Muscle layer of duodenum (tissue), 2 donors: Measurements from ENCODE around the gene EMID1.
A peak's percentile ranks its signal among the peaks of the same experiment; 100 is the strongest.

Source experiments
- H3K27ac ChIP-seq: one replicate; pipeline ENCODE4 v1.7.0; 2013; ENCODE audit warnings: mild to moderate bottlenecking, low read length
- H3K27me3 ChIP-seq: one replicate; pipeline ENCODE4 v1.7.0; 2013; ENCODE audit warnings: low read depth, mild to moderate bottlenecking, control low read depth, low read length
- H3K36me3 ChIP-seq, 2 donors: one replicate each; pipeline ENCODE4 v1.7.0; 2013; ENCODE audit warnings: low read length in 2 of 2, control low read depth in 1 of 2, mild to moderate bottlenecking in 1 of 2; ENCODE audit not compliant: insufficient read depth in 2 of 2, control insufficient read depth in 1 of 2
- H3K4me1 ChIP-seq, 2 donors: one replicate each; pipeline ENCODE4 v1.7.0; 2013; ENCODE audit warnings: low read length in 2 of 2, mild to moderate bottlenecking in 2 of 2, control low read depth in 1 of 2, moderate library complexity in 1 of 2; ENCODE audit not compliant: insufficient read depth in 2 of 2, control insufficient read depth in 1 of 2
- H3K4me3 ChIP-seq, 2 donors: one replicate each; pipeline ENCODE4 v1.7.0; 2013; ENCODE audit warnings: low read length in 2 of 2, low read depth in 1 of 2, mild to moderate bottlenecking in 1 of 2
- H3K9me3 ChIP-seq, 2 donors: one replicate each; pipeline ENCODE4 v1.7.0; 2013; ENCODE audit warnings: low read length in 2 of 2, control low read depth in 1 of 2, mild to moderate bottlenecking in 1 of 2; ENCODE audit not compliant: control insufficient read depth in 1 of 2
- donor health status: healthy.

EMID1 gene

GRCh38 chr22:29298641-29299040, 92.9 kb downstream of the EMID1 start:
- peaks cover 0 to 8% of the 10 kb centered on the region in 2 donors for H3K4me1 ChIP-seq
- no peak overlapping the region for H3K27ac ChIP-seq
- H3K9me3 ChIP-seq = no peaks in the 10 kb centered on the region
- H3K36me3 ChIP-seq = peaks cover 56 to 68% of the 10 kb centered on the region in 2 donors
- no peak overlapping the region for H3K4me3 ChIP-seq
- H3K27me3 ChIP-seq = no peaks in the 10 kb centered on the region

- no peaks in the 10 kb centered on the region for H3K9me3 ChIP-seq
- no peak overlapping the region for H3K4me3 ChIP-seq
- no peaks in the 10 kb centered on the region for H3K27me3 ChIP-seq
- H3K36me3 ChIP-seq = peaks cover 56 to 62% of the 10 kb centered on the region in 2 donors
- peaks cover 0 to 8% of the 10 kb centered on the region in 2 donors for H3K4me1 ChIP-seq
- H3K27ac ChIP-seq = no peak overlapping the region
Observed at GRCh38 chr22:29299136-29299900, 93.6 kb downstream of the EMID1 start.

- no peak overlapping the region for H3K4me3 ChIP-seq
- H3K9me3 ChIP-seq = no peaks in the 10 kb centered on the region
- H3K36me3 ChIP-seq = peaks cover 49 to 52% of the 10 kb centered on the region in 2 donors
- H3K27ac ChIP-seq = no peak overlapping the region
- H3K27me3 ChIP-seq = no peaks in the 10 kb centered on the region
- peaks cover 0 to 8% of the 10 kb centered on the region in 2 donors for H3K4me1 ChIP-seq
Observed at GRCh38 chr22:29300467-29300806, 94.7 kb downstream of the EMID1 start.

- H3K4me1 ChIP-seq = peaks cover 0 to 8% of the 10 kb centered on the region in 2 donors
- H3K4me3 ChIP-seq = no peak overlapping the region
- no peaks in the 10 kb centered on the region for H3K9me3 ChIP-seq
- H3K36me3 ChIP-seq = peaks cover 43 to 47% of the 10 kb centered on the region in 2 donors
- H3K27ac ChIP-seq = no peak overlapping the region
- H3K27me3 ChIP-seq = no peaks in the 10 kb centered on the region
Observed at GRCh38 chr22:29300807-29301601, 95.3 kb downstream of the EMID1 start.

GRCh38 chr22:29301716-29302401, 96.2 kb downstream of the EMID1 start:
- no peaks in the 10 kb centered on the region for H3K27me3 ChIP-seq
- H3K9me3 ChIP-seq = no peaks in the 10 kb centered on the region
- peaks cover 35 to 39% of the 10 kb centered on the region in 2 donors for H3K36me3 ChIP-seq
- no peak overlapping the region for H3K27ac ChIP-seq
- H3K4me1 ChIP-seq = peaks cover 0 to 8% of the 10 kb centered on the region in 2 donors
- H3K4me3 ChIP-seq = no peak overlapping the region

- no peak overlapping the region for H3K27ac ChIP-seq
- H3K4me3 ChIP-seq = no peak overlapping the region
- no peaks in the 10 kb centered on the region for H3K9me3 ChIP-seq
- H3K27me3 ChIP-seq = no peaks in the 10 kb centered on the region
- peaks cover 0 to 8% of the 10 kb centered on the region in 2 donors for H3K4me1 ChIP-seq
- H3K36me3 ChIP-seq = peaks cover 30 to 34% of the 10 kb centered on the region in 2 donors
Observed at GRCh38 chr22:29302402-29302680, 96.6 kb downstream of the EMID1 start.

- H3K36me3 ChIP-seq = peaks cover 25 to 28% of the 10 kb centered on the region in 2 donors
- no peak overlapping the region for H3K27ac ChIP-seq
- H3K27me3 ChIP-seq = no peaks in the 10 kb centered on the region
- H3K4me3 ChIP-seq = no peak overlapping the region
- no peaks in the 10 kb centered on the region for H3K9me3 ChIP-seq
- peaks cover 0 to 14% of the 10 kb centered on the region in 2 donors for H3K4me1 ChIP-seq
Observed at GRCh38 chr22:29302681-29303465, 97.2 kb downstream of the EMID1 start.

- Histone ChIP-seq H3K36me3 (peaks cover under 1 to 1% of the 10 kb centered on the region in 2 donors), H3K9me3 (no peaks in the 10 kb centered on the region), H3K27ac (no peak overlapping the region), H3K27me3 (no peaks in the 10 kb centered on the region), H3K4me3 (peak overlapping the region in 1 of 2 donors; percentile 95), H3K4me1 (peaks cover 12 to 41% of the 10 kb centered on the region in 2 donors)
Observed at GRCh38 chr22:29305836-29306174, 100.1 kb downstream of the EMID1 start.

- peaks cover 14 to 45% of the 10 kb centered on the region in 2 donors for H3K4me1 ChIP-seq
- H3K27me3 ChIP-seq = no peaks in the 10 kb centered on the region
- H3K4me3 ChIP-seq = peak within 1 kb of the TSS; percentile 76 to 95
- H3K36me3 ChIP-seq = no peaks in the 10 kb centered on the region
- no peak within 1 kb of the TSS for H3K27ac ChIP-seq
- no peaks in the 10 kb centered on the region for H3K9me3 ChIP-seq
Observed at GRCh38 chr22:29306175-29306834, 100.6 kb downstream of the EMID1 start, which contains the start of gene GAS2L1. TSS of gene GAS2L1 (plus strand) at chr22:29306650. CDS start at chr22:29308106, 1,456 bp downstream.

GRCh38 chr22:29306835-29307595, 101.3 kb downstream of the EMID1 start:
- no peak overlapping the region for H3K27ac ChIP-seq
- H3K4me3 ChIP-seq = peak overlapping the region; percentile 76 to 95
- no peaks in the 10 kb centered on the region for H3K36me3 ChIP-seq
- H3K27me3 ChIP-seq = no peaks in the 10 kb centered on the region
- H3K4me1 ChIP-seq = peaks cover 15 to 52% of the 10 kb centered on the region in 2 donors
- H3K9me3 ChIP-seq = no peaks in the 10 kb centered on the region
